AG10803 (cell line): ENCODE measurements around the gene NALF2.

ENCODE experiments used
- DNase-seq: peaks from one replicate; pipeline ENCODE4 v3.0.0; 2010; ENCODE audit warnings: low read depth
- H3K4me3 ChIP-seq: 2 replicates; pipeline ENCODE4 v1.5.1; 2011; ENCODE audit warnings: mild to moderate bottlenecking, low read length, control low read depth
- TF ChIP-seq, protein P1 (sequence below): conservative IDR thresholded peaks from 2 replicates; pipeline ENCODE4 v1.5.1; 2011; ENCODE audit warnings: mild to moderate bottlenecking, low read length, control low read depth, inconsistent platforms

Gene NALF2

DNA sequence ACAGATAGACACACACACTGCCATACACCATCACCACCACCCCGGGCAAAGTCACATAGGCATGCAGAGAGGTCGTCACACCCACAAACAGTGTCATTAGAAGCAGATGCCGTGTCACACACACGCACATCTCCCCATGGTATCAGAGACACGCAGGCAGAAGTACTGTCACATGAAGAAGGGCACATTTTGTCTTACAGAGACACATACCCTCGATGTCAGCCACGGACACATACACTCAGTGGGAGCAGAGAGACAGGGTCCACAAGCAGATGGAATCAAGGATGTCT is 3.3 kb downstream of the NALF2 start:
- TF ChIP-seq, protein P1, sequence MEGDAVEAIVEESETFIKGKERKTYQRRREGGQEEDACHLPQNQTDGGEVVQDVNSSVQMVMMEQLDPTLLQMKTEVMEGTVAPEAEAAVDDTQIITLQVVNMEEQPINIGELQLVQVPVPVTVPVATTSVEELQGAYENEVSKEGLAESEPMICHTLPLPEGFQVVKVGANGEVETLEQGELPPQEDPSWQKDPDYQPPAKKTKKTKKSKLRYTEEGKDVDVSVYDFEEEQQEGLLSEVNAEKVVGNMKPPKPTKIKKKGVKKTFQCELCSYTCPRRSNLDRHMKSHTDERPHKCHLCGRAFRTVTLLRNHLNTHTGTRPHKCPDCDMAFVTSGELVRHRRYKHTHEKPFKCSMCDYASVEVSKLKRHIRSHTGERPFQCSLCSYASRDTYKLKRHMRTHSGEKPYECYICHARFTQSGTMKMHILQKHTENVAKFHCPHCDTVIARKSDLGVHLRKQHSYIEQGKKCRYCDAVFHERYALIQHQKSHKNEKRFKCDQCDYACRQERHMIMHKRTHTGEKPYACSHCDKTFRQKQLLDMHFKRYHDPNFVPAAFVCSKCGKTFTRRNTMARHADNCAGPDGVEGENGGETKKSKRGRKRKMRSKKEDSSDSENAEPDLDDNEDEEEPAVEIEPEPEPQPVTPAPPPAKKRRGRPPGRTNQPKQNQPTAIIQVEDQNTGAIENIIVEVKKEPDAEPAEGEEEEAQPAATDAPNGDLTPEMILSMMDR: no peak
- DNase-seq: no peak
- H3K4me3 ChIP-seq: no peak overlapping the region

DNA sequence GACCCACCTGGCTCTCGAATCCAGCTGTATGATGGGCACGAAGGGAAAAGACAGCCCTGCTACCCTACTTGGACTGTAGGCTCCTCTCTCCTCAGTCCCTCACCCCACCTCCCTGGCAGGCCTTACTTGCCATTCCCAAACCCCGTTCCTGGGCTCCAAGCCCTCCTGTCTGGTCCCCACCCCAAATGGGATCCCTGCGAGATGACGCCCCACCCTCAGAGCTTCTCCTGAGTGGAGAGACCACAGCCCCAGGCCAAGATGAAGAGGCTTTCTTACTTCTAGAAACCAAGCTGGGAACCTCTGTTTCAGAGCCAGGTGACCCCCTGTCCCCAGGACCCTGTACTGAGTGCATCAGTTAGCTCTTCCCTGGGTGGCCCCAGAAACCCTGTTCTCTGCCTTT is 4.5 kb downstream of the NALF2 start:
- DNase-seq: no peak
- H3K4me3 ChIP-seq: no peak overlapping the region
- TF ChIP-seq, protein P1: no peak

DNA sequence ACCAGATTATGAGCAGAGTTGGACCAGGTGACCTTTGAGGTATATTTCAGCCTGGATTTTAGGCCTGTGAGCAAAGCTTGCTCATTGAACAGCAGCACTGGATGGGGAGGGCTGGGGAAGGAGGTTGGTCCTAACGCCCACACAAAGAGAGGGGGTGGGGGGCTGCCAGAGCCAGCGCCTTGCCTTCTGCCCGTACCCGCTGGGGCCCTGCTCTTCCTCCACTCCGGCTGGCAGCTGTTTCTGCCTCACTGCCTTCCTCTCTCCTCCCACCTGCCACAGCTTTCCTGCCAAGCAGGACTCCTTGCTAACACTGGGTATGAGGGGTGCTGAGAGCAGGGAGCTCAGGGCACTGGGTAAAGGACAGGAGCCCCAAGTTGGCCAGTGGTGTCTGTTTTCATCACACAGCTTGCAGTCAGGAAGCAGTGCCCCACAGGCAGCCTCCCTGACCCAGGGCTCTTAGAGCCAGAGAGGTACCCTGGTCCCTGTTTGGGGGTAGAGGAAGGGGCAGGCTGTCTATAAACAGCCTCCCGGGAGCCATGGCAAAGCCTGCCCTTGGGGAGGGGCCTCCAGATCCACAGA is 6.1 kb downstream of the NALF2 start:
- DNase-seq: no peak
- no peak overlapping the region for H3K4me3 ChIP-seq
- TF ChIP-seq, protein P1: no peak

DNA sequence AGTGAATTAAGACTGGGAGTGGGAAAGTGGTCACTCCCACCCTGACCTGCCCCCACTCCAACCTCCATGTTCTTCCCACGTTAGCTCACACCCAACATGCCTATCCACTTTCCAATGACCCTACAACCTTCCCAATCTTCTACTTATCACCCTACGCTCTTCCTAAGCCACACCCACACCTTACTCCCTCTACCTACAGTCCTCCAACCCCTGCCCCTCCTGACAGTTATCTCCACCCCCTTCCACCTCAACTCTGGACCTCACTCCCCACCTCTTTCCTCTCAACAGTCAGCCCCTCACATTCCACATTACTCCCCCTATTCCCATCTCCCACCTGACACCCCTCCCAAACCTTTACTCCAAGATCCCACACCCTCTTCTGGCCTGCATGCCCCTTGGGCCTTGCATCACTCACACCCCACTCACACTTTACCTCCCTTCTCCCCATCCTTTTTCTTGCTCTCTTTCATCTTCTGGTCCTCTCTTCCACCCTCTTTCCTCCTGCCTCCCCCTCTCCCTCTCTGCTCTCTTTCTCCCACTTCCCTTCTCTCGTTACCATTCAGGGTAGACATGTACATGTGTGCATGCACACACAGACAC is 6.9 kb downstream of the NALF2 start:
- DNase-seq: no peak
- TF ChIP-seq, protein P1: no peak
- no peak overlapping the region for H3K4me3 ChIP-seq

DNA sequence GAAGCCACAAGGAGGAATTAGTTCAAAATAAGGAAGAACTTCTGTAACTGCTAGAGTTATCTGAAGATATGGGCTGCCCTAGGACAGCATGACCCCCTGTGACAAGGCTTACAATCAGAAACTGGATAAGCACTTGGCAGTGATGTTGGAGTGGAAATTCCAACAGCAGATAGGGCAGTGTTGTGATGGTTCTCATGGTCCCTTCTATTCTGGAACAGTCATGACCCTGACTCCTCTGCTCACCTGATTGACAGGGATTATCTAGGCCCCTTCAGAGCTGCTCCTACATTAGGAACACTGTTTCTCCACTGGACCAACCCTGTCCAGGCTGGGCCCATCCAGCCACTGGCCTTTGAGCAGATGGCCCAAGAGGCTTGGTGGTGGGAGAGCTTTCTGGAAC is 17.9 kb downstream of the NALF2 start:
- TF ChIP-seq, protein P1: no peak
- no peak for DNase-seq
- no peak overlapping the region for H3K4me3 ChIP-seq

DNA sequence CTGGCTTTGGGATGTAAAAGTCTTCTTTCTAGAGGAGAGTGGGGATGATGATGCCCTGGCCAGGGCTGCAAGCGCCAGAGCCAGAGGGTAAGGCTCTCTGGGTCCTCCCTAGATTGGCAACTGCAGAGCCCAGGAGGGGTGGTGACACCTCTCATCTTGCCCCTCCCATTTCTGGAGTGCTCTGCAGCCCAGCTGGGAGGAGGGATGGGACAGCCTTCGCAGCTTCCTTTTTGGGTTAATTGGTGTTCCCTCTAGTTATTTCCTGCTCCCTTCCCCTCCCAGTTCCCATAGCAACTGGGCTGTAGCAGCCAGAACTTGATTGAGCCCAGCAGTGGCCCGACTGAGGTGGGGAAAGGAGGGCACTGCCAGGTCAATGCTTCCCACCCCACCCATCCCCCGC is 19.2 kb downstream of the NALF2 start:
- DNase-seq: no peak
- TF ChIP-seq, protein P1: no peak
- no peak overlapping the region for H3K4me3 ChIP-seq

DNA sequence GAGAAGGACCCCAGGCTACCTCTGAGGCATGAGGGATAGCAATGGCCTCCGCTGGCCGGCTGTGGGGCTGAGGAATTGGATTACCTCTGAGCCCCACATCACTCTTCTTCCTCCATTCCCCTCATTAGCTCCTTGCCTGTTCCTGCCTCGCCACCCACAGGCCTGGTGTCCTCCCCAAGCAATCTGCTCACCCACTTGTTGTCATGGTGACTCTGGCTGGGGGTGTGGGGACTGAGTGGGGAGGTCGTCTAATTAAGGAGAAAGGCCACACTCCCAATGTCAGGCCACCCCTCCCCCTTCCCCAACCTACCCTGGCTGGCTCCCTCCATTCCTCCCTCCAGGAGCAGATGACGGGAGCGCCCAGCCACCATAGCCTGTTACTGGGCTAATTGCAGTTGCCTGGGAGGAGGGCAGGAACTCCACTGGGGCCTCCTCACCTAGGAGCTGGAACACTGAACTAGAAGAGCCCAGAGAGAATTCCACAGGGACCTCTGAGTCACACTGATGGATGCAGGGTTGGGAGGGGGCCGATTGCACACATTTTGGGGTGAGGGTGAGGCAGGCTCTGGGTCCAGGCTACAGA is 20.7 kb downstream of the NALF2 start:
- no peak overlapping the region for H3K4me3 ChIP-seq
- DNase-seq: no peak
- TF ChIP-seq, protein P1: no peak
